HG03342 (cell line): ENCODE data around the gene TXNDC2.

Source experiments
- ATAC-seq: cut with Tn5 transposase; IDR thresholded peaks from one replicate; pipeline ENCODE4 v1.9.1; 2021; ENCODE audit warnings: mild to moderate bottlenecking, moderate library complexity; ENCODE audit not compliant: unreplicated experiment

The TXNDC2 gene

GRCh38 chr18:9930299-9930884, 44.6 kb downstream of the TXNDC2 start:
- ATAC-seq, result no peak

GRCh38 chr18:9931146-9931545, 45.4 kb downstream of the TXNDC2 start:
- ATAC-seq, result no peak

GRCh38 chr18:9931678-9932077, 45.9 kb downstream of the TXNDC2 start:
- no peak for ATAC-seq

- no peak for ATAC-seq
Measured at GRCh38 chr18:9933865-9934264, 48.1 kb downstream of the TXNDC2 start.

GRCh38 chr18:9934274-9934673, 48.5 kb downstream of the TXNDC2 start:
- ATAC-seq, result no peak
